CD4-positive, alpha-beta T cell treated with Interleukin-6 at 100 ng/mL for 8 hours (primary cell): Measurements from ENCODE around the gene LSM3.
A peak's percentile ranks its signal among the peaks of the same experiment; 100 is the strongest.

Experiments used
- DNase-seq: peaks from one replicate; pipeline ENCODE4 v3.0.0-alpha.2; 2020; ENCODE audit warnings: mixed read lengths, low spot score

Gene LSM3

DNA sequence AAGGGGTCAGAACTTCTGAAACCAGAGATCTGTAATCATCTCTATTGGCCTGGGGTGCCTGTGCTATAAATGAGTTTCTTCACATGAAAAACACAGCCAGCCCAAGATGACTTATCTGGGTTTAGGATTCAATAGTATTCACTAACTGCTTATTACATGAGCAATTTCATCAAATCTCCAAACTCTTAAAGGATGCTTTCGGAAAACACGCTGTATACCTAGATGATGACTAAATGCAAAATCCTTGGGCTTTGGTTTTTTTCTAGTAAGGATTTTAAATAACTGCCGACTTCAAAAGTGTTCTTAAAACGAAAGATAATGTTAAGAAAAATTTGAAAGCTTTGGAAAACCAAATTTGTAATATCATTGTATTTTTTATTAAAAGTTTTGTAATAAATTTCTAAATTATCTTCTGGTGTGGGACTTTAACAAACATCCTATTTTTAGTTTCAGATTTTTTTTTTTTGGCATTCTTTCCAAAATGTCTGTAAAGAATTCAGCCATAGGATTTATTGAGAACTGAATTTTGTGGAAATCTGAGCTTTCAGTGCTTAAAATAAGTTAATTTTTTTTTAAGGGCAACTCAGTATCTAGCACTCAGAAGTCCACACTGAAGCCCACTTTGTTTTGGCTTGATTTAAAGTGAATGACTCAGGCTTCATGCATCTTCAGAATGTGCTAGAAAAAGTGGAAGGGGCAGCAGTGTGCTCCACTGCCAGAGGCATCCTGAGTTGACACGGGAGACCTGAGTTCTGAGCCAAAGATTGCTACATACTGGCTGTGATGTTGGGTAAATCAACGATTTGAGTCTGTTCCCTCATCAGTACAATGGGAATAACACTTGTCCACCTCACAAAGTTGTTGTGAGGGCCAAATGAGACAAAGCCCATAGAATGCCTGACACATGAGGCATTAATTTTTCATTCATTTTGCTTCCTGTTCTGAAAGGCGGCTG is 35.1 kb upstream of the LSM3 start:
- DNase-seq, result no peak

- peak; percentile 92 for DNase-seq
These were observed 34.1 kb upstream of the LSM3 start for GRCh38 chr3:14144423-14145075.

GRCh38 chr3:14145236-14145635 is 33.4 kb upstream of the LSM3 start:
- no peak for DNase-seq

GRCh38 chr3:14145670-14146380 is 32.8 kb upstream of the LSM3 start:
- no peak for DNase-seq

GRCh38 chr3:14146381-14147065 is 32.1 kb upstream of the LSM3 start:
- no peak for DNase-seq

DNA sequence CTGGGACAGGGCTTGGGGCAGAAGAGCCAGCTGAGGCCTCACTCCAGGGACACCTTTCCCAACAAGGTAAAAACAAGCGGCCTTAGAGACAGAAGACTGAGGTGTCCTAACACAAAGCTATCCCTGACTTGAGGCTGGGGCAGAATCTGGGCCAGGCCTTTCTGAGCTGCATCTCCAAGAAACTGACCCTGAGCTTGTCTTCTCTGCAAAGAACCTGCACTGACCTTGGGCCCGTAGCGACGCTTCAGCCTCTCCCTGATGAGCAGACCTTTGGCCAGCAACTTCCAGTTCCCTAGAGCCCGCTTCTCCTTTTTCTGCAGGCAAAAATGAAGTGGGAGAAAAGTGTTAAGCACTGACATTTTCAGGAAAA is 31.6 kb upstream of the LSM3 start:
- no peak for DNase-seq

DNA sequence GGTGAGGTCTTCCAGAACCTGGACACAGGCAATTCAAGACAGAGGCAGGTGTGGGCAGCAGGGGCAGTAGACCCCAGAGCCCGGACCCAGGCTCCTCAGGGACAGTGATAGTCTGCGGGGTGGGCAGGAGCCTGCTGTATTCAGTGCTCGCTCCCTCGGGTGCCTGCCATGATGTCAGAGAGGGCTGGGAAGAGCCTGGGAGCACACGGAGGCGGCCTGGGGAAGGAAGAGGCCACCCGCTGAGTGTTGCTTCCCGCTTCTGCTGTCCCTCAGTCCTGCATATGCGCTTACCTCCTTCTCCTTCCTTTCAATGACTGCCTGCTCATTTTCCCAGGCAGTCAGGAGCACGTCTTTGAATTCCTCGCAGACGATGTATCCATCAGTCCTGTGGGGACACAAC is 31.0 kb upstream of the LSM3 start:
- DNase-seq, result no peak

- no peak for DNase-seq
These were observed 30.3 kb upstream of the LSM3 start for GRCh38 chr3:14148041-14148985.

- DNase-seq, result no peak
These were observed 28.5 kb upstream of the LSM3 start for GRCh38 chr3:14150078-14150477.

GRCh38 chr3:14150491-14151230 is 28.0 kb upstream of the LSM3 start:
- no peak for DNase-seq

DNA sequence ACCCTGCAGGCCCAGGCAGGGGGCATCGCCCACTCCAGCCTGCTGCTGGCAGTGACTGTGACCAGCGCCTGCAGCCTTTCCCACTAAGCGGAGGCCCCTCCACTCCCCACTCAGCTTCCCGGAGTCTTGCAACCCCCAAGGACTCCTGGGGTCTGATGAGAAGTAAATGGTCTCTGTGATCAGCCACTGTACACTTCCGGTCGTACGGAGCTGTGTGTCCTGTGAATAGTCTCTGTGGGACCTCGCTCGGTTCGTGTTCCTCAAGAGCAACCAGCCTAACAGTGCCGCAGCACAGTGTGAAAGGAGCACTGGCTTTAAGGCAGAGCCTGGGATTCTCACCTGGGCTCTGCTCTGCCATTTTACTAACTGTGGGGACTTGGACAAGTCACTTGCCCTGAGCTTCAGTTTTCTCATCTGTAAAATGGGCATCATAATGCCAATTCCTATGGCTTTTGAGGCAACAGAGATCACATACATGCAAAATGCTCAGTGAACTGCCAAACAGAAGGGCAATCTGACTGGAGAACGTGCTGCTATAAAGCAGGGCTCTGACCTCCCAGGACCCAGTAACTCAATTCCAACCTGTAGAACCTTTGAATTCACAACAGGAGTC is 27.0 kb upstream of the LSM3 start:
- no peak for DNase-seq

GRCh38 chr3:14152233-14152962 is 26.2 kb upstream of the LSM3 start:
- DNase-seq, result no peak

GRCh38 chr3:14152963-14153355 is 25.7 kb upstream of the LSM3 start:
- no peak for DNase-seq

DNA sequence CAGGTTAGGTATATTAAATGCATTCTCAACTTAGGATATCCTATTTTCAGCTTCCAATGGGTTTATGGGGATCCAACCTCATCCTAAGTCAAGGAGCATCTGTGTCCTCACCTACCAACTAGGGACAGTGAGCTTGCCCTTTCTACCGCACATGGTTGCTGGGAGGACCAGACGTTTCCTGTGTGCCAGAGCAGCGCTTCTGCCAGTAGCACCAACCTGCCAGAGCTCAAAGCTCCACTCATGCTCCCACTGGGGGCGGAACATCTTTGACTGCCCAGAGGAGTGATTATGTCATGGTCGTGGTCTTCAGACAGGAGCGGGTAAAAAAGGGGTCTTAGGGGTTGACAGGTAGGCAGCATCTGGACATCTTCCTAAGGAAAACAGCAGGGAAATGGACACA is 25.0 kb upstream of the LSM3 start:
- no peak for DNase-seq

- DNase-seq, result no peak
These were observed 24.3 kb upstream of the LSM3 start for GRCh38 chr3:14154276-14154675.

DNA sequence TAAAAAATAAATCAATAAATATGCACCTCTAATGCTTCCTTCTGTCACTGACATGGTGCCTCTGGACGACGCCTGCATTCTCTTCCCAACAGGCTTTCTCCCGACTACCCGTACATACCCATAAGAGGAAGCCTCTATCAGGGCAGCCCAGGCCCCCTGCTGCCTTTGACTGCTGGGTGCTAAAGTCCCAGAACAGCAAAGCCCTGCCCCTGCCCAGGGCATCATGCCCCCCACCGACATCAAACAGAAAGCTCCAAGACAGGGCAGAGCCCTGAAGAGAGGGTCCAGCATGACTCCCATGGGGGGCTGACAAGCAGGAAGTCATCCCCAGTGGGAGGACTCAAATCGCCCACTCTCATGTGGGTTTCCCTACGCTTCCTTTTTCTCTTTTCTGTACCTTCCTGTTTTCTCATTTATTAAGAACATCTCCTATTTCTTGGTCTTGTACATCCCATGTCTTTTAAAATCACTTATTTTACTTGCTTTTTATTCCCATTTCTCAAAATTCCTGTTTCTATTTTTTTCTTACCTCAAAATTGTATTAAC is 23.6 kb upstream of the LSM3 start:
- DNase-seq, result no peak

GRCh38 chr3:14156201-14156600 is 22.4 kb upstream of the LSM3 start:
- no peak for DNase-seq

- no peak for DNase-seq
These were observed 21.6 kb upstream of the LSM3 start for GRCh38 chr3:14156843-14157561.
